Type B pancreatic cell (in vitro differentiated cells): Measurements from ENCODE around the gene PRR11. TPM values are rescaled to one million over a fixed set of nuclear protein-coding genes. Genes with fewer than 3 reads are reported as not detected.
A peak's percentile ranks its signal among the peaks of the same experiment; 100 is the strongest.

Source experiments
- DNase-seq: peaks from one replicate; pipeline ENCODE4 v3.0.0; 2021; ENCODE audit warnings: mixed read lengths; ENCODE audit not compliant: unreplicated experiment; ENCODE audit errors: extremely low spot score
- H3K27ac Mint-ChIP-seq: 2 replicates; pipeline ENCODE4 v1.8.0; 2021; ENCODE audit warnings: mild to moderate bottlenecking, mixed read lengths
- H3K27me3 Mint-ChIP-seq: 2 replicates; pipeline ENCODE4 v1.8.0; 2021; ENCODE audit warnings: mixed read lengths
- H3K36me3 Mint-ChIP-seq: 2 replicates; pipeline ENCODE4 v1.8.0; 2021; ENCODE audit warnings: mixed read lengths
- H3K4me1 Mint-ChIP-seq: one replicate; pipeline ENCODE4 v1.8.0; 2021; ENCODE audit warnings: mixed read lengths; ENCODE audit not compliant: unreplicated experiment
- H3K4me3 Mint-ChIP-seq: 2 replicates; pipeline ENCODE4 v1.8.0; 2021; ENCODE audit warnings: mild to moderate bottlenecking, mixed read lengths
- H3K9me3 Mint-ChIP-seq: 2 replicates; pipeline ENCODE4 v1.8.0; 2021; ENCODE audit warnings: mixed read lengths
- total RNA-seq: library from RNA; stranded (reverse); gene quantifications from 2 replicates; pipeline ENCODE4 v1.2.1, GENCODE V29; 2021; ENCODE audit warnings: low replicate concordance
- TF ChIP-seq, protein P1 (sequence below): fragments of 200-600 bp; sonication (generic); conservative IDR thresholded peaks from 2 replicates; pipeline ENCODE4 v1.5.0; 2021; ENCODE audit warnings: antibody characterized with exemption, mild to moderate bottlenecking

PRR11 gene
- total RNA-seq, 1 donor from 2014 or later = 43.9 TPM

DNA sequence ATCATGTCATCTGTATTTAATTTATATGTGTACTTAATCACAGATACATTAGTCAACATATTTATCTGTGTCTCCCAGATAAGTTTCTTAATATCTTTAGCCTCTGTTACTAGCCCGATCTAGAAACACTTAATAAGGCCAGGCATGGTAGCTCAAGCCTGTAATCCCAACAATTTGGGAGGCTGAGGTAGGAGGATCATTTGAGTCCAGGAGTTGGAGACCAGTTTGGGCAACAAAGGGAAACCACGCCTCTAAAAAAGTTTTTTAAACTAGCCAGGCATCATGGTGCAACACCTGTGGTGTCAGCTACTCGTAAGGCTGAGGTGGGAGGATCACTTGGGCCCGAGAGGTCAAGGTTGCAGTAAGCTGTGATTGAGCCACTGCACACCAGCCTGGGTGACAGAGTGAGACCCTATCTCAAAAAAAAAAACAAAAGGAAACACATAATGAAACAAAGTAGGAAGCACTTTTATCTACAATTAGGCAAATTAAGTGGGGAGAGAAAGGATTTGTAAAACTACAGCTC is 9.9 kb upstream of the PRR11 start:
- no peak overlapping the region for H3K27ac Mint-ChIP-seq

DNA sequence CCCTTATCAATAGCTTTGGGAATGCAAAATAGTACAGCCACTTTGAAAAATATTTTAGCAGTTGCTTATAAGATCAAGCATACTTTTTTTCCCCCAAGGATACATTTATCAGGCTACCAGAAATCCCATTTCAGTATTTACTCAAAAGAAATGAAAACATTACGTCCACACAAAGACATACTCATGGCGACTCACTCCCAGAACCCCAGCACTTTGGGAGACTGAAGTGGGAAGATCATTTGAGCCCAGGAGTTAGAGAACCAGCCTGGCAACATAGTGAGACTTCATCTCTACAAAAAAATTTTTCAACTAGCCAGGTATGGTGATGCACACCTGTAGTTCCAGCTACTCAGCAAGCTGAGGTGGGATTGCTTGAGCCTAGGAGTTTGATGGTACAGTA is 6.5 kb upstream of the PRR11 start:
- TF ChIP-seq, protein P1, sequence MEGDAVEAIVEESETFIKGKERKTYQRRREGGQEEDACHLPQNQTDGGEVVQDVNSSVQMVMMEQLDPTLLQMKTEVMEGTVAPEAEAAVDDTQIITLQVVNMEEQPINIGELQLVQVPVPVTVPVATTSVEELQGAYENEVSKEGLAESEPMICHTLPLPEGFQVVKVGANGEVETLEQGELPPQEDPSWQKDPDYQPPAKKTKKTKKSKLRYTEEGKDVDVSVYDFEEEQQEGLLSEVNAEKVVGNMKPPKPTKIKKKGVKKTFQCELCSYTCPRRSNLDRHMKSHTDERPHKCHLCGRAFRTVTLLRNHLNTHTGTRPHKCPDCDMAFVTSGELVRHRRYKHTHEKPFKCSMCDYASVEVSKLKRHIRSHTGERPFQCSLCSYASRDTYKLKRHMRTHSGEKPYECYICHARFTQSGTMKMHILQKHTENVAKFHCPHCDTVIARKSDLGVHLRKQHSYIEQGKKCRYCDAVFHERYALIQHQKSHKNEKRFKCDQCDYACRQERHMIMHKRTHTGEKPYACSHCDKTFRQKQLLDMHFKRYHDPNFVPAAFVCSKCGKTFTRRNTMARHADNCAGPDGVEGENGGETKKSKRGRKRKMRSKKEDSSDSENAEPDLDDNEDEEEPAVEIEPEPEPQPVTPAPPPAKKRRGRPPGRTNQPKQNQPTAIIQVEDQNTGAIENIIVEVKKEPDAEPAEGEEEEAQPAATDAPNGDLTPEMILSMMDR = no peak
- DNase-seq = no peak
- H3K4me1 Mint-ChIP-seq = peaks cover 19% of the 10 kb centered on the region
- H3K4me3 Mint-ChIP-seq = no peak overlapping the region
- H3K36me3 Mint-ChIP-seq = peaks cover 21% of the 10 kb centered on the region
- H3K9me3 Mint-ChIP-seq = no peaks in the 10 kb centered on the region
- H3K27ac Mint-ChIP-seq = no peak overlapping the region
- H3K27me3 Mint-ChIP-seq = no peaks in the 10 kb centered on the region

More for the DNA sequence above, 9.9 kb upstream of the PRR11 start:
- TF ChIP-seq, protein P1 = no peak
- no peak overlapping the region for H3K4me3 Mint-ChIP-seq
- peaks cover 10% of the 10 kb centered on the region for H3K4me1 Mint-ChIP-seq
- H3K9me3 Mint-ChIP-seq = no peaks in the 10 kb centered on the region
- H3K27me3 Mint-ChIP-seq = no peaks in the 10 kb centered on the region
- H3K36me3 Mint-ChIP-seq = peaks cover 21% of the 10 kb centered on the region
- DNase-seq = no peak

DNA sequence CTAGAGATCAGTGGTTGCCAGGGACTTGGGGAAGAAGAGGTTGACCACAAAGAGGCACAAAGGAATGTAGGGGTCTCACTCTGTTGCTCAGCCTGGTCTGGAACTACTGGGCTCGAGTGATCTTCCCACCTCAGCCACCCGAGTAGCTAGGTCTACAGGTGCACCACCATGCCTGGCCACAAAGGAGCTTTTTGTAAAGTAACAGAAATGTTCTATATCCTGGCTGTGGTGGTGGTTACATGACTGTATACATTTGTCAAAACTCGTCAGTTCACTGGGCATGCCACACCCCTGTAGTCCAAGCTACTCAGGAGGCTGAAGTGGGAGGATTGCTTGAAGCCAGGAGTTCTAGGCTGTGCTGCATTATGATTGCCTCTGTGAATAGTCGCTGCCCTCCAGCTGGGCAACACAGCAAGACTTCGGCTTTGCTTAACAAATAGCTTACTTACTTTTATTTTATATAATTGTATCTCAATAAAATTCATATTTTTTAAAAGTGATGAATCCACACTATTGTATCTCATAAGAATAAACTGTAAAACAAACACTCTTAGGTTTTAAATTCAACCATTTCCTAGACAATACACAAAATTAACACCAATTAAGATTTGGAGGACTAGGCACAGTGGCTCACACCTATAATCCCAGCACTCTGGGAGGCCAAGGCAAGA is 5.6 kb upstream of the PRR11 start:
- TF ChIP-seq, protein P1 = no peak
- Mint-ChIP-seq H3K27me3 (no peaks in the 10 kb centered on the region), H3K27ac (peak overlapping the region; percentile 26), H3K9me3 (no peaks in the 10 kb centered on the region), H3K4me3 (no peak overlapping the region), H3K4me1 (peaks cover 19% of the 10 kb centered on the region), H3K36me3 (peaks cover 15% of the 10 kb centered on the region)
- DNase-seq = no peak

DNA sequence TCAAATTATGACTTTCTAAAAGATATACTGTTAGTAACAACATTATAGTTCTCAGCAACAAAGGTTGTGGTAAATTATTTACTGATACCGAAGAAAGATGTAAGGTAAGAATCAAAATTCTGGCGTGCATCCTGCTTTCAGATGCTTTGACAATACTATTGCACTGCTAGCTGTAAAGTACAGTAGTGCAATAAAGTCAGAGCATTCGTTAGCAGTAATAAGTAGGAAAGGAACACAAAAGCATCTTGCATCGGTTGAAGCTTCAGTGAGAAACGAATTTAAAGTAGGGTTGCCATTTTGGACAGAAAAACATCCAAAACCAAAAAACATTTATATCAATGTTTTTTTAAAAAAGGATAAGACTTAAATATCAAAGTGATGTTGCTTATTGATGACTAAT is 4.5 kb upstream of the PRR11 start:
- Mint-ChIP-seq H3K9me3 (no peaks in the 10 kb centered on the region), H3K36me3 (peaks cover 11% of the 10 kb centered on the region), H3K4me3 (no peak overlapping the region), H3K27ac (no peak overlapping the region), H3K27me3 (no peaks in the 10 kb centered on the region), H3K4me1 (peaks cover 19% of the 10 kb centered on the region)
- no peak for DNase-seq
- TF ChIP-seq, protein P1 = no peak

DNA sequence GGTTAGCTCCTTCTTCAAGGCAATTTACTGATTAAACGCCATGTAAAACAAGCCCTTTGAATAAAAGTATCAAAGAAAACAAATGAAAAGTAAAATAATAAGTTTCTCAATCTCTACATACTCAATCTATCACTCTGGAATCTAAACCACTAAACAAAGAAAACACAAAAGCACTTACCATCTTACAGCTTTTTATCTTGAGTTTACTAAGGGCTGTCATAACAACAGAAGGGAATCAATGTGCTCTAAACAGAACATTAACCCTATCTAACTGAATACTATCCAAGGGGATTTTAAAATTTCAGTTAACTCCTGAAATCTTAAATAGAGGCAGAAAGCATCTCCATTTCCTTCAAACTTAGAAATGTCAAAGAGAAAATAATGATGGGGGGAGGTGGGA is 4.0 kb upstream of the PRR11 start:
- H3K36me3 Mint-ChIP-seq = peaks cover 11% of the 10 kb centered on the region
- DNase-seq = no peak
- H3K4me1 Mint-ChIP-seq = peaks cover 19% of the 10 kb centered on the region
- peak overlapping the region; percentile 57 for H3K27ac Mint-ChIP-seq
- H3K27me3 Mint-ChIP-seq = no peaks in the 10 kb centered on the region
- no peaks in the 10 kb centered on the region for H3K9me3 Mint-ChIP-seq
- TF ChIP-seq, protein P1 = no peak
- peak overlapping the region; percentile 78 for H3K4me3 Mint-ChIP-seq
